NCI-H2196 treated with DMSO at 0.1 percent for 48 hours (cell line): ENCODE results near the gene TFPI.

Experiments
- DNase-seq: peaks from one replicate; lab custom pipeline; 2025; ENCODE audit not compliant: unreplicated experiment; lab: John Stamatoyannopoulos, UW

The TFPI gene

DNA sequence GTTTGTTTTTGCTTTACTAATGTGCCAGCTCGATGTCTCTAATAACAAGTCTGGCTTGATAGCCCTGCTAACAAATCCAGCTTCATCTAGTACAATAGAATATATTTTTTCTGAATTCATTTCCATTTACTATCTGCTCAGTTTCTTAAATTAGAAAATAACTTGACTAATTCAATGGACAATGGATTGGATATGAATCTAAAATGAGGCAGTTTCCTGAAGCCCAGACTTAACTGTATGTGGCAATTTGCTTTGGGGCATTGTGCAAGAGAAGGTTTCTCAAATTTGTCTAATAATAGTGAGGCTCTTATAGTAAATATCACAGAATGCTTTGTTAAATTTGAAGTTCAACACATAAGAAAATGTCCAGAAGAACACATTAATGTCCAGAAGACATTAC, 132.0 kb downstream of the TFPI start:
- DNase-seq: no peak

DNA sequence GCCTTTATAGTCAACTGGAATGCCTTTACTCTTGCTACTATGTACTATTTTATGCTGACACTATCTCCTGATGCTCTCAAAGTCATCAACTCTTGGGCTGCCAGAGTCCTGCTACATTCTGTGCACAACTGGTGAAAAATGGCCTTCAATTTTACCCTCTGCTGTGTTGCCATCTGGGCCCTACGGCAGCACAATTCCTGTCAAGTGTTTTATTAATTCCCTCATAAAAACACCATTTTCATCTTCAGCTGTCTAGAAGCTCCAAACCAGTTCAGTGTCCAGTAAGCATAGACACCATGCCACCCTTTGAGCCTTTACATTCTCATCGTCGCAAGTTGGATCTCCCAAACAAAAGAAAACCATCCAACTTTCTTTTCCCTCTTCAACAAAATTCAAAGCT, 132.7 kb downstream of the TFPI start:
- DNase-seq: no peak

DNA sequence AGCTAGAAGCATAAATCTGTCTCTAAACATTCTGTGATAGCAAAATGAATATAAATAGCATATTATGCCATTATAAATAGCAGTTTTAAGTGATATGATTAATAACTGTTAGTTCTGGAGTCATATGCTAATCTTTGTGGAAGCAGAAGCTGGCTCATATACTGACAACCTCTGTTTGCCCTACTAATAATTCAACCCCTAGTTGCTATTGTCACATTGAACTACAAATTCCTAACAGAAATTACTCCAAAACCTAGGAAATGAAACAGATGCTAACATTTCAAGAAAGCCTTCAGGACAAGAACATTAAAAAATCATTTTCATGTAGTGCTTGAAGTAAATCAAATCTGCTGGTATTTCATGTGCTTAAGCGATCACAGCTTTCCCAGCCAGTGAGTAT, 134.4 kb downstream of the TFPI start:
- DNase-seq: no peak

DNA sequence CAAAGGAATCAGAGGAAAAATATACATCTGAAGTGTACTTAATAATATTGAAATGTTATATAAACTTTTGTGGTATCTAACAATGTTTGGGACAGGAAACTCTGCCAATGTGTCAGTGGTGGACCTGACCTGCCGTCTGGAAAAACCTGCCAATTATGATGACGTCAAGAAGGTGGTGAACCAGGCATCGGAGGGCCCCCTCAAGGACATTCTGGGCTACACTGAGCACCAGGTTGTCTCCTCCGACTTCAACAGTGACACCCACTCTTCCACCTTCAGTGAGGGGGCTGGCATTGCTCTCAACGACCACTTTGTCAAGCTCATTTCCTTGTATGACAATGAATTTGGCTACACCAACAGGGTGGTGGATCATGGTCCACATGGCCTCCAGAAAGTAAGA, 138.8 kb downstream of the TFPI start:
- DNase-seq: no peak
